K562 (cell line): ENCODE results near the gene PNPLA4. TPM values are rescaled to one million over a fixed set of nuclear protein-coding genes. Genes with fewer than 3 reads are reported as not detected.

Experiments
- DIDO1 ChIP-seq: fragments of 450-650 bp; IDR thresholded peaks from 2 replicates; pipeline ENCODE4 v1.6.1; 2016; ENCODE audit warnings: low read depth, missing biosample characterization, missing genetic modification characterization
- E2F1 ChIP-seq: sonication (generic); formaldehyde crosslinking; IDR thresholded peaks from 2 replicates; pipeline ENCODE4 v1.8.1; 2023; ENCODE audit warnings: mild to moderate bottlenecking, missing genetic modification reagents, moderate library complexity
- IRF9 ChIP-seq: fragments of 450-650 bp; IDR thresholded peaks from 2 replicates; pipeline ENCODE4 v1.6.1; 2016; ENCODE audit warnings: missing biosample characterization, missing genetic modification characterization
- MAX ChIP-seq: sonication (generic); formaldehyde crosslinking; IDR thresholded peaks from 2 replicates; pipeline ENCODE4 v1.9.0; 2022; ENCODE audit warnings: mild to moderate bottlenecking, missing genetic modification reagents
- MGA ChIP-seq: fragments of 450-650 bp; IDR thresholded peaks from 2 replicates; pipeline ENCODE4 v1.6.1; 2016; ENCODE audit warnings: mild to moderate bottlenecking, moderate library complexity
- SIRT6 ChIP-seq: IDR thresholded peaks from one replicate; pipeline ENCODE4 v1.6.1; 2012; ENCODE audit warnings: low read depth, mild to moderate bottlenecking, control low read depth, inconsistent platforms, low read length, moderate library complexity
- SMARCA5 ChIP-seq: fragments of 450-650 bp; IDR thresholded peaks from 2 replicates; pipeline ENCODE4 v1.6.1; 2016
- SMARCC2 ChIP-seq: fragments of 450-650 bp; IDR thresholded peaks from 2 replicates; pipeline ENCODE4 v1.6.1; 2017; ENCODE audit warnings: antibody characterized with exemption, moderate library complexity, mild to moderate bottlenecking, low read depth
- SRSF1 ChIP-seq: fragments of 200-400 bp; formaldehyde crosslinking; IDR thresholded peaks from 2 replicates; pipeline ENCODE4 v1.6.1; 2017; ENCODE audit warnings: mild to moderate bottlenecking, low read depth, low read length, moderate library complexity
- TRIM28 ChIP-seq: fragments of 450-650 bp; IDR thresholded peaks from 2 replicates; pipeline ENCODE4 v1.6.1; 2017
- ZEB2 ChIP-seq: fragments of 450-650 bp; IDR thresholded peaks from 2 replicates; pipeline ENCODE4 v1.6.1; 2016
- ZNF165 ChIP-seq: fragments of 250-450 bp; sonication (Bioruptor Pico); IDR thresholded peaks from 2 replicates; pipeline ENCODE4 v1.4.0; 2020; ENCODE audit warnings: borderline replicate concordance
- ZNF280A ChIP-seq: fragments of 450-650 bp; IDR thresholded peaks from 2 replicates; pipeline ENCODE4 v1.6.1; 2018; ENCODE audit warnings: mild to moderate bottlenecking, low read depth; ENCODE audit not compliant: partially characterized antibody
- ZNF444 ChIP-seq: fragments of 250-450 bp; sonication (Bioruptor Pico); IDR thresholded peaks from 2 replicates; pipeline ENCODE4 v1.4.0; 2020; ENCODE audit warnings: mild to moderate bottlenecking, moderate library complexity
- polyA plus RNA-seq, 8 experiments: library from polyadenylated mRNA; depleted of rRNA in 4 of 8; stranded (reverse) in 5 of 8; unstranded in 3 of 8; fragments of >200 nt; fragmentation: Nextera tagmentation in 2 of 8; fragmentation: Illumina TruSeq in 1 of 8; extraction: Ambion mirVana in 2 of 8; extraction: Trizol in 1 of 8; gene quantifications; 2 replicates each; pipeline versions ENCODE4 v1.2.1 to v1.2.3, GENCODE V29; 2011 to 2014; ENCODE audit warnings: inconsistent platforms in 1 of 8, missing spikeins in 1 of 8
- total RNA-seq, 7 experiments: library from RNA; depleted of rRNA in 6 of 7; stranded (reverse); fragments of >200 nt in 6 of 7; fragmentation: Illumina TruSeq in 2 of 7; extraction: Trizol in 2 of 7; gene quantifications; 2 replicates each; pipeline versions ENCODE4 v1.2.1 to v1.2.3, GENCODE V29; 2011 to 2021; ENCODE audit warnings: low replicate concordance in 1 of 7

Gene PNPLA4
- total and polyA plus RNA-seq, 9 of the 15 experiments (the other 6 are each of a cell fraction or from before 2014, with no cell fraction given): 20.7 to 61.1 (median 32.7) TPM

GRCh38 chrX:7926914-7927258 is 327 bp downstream of the PNPLA4 start (continued):
- TF ChIP-seq ZNF280A (no peak), MGA (peak; percentile 66; the same call in 1 of the 2 replicates), SMARCA5 (no peak), ZNF165 (no peak), ZEB2 (no peak), SIRT6 (no peak), DIDO1 (tag) (no peak), E2F1 (no peak), ZNF444 (CRISPR knock-in tag) (no peak), MAX (CRISPR knock-in tag) (peak; percentile 58), SRSF1 (no peak), IRF9 (tag) (no peak), TRIM28 (no peak), SMARCC2 (no peak)
